Measurements from ENCODE around the gene ZNF700.
A peak's percentile ranks its signal among the peaks of the same experiment; 100 is the strongest.

ZNF700 gene

DNA sequence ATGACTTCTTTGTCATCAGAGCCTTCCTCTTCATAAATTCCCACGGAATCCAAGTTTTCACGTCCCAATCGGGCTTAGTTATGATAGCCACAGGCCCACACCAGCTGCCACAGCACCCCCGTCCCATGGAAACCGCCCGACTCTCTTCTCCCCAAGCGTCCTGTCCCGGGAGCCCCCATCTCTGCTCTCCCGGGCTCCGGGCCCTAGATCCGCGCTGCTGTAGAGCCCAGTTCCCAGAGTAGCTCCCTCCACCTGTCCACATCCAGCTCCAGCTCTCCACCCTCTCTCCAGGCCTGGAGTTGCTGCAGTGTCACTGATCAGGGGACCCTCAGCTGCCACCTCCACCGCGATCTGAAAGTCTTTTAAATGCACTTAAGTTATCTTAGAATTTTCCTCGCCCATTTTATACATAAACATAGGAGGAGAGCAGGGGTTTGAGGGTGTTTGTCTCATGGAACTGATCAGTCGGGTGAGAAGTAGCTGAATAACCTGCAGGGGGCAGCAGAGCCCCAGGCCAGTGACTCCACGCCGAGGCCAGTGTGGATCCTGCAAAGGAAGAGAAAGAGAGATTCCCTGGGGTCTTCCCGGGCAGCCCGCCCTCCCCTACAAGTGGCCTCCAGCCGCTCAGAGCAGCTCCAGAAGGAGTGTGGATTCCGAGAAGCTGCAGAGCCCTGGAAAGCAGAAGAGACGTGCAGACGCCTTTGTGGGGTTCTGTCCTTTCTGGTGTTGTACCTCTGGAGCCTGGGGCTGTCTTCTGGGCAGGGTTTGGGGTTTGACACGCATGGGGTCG lies 38.9 kb downstream of the ZNF700 start:
- no peak overlapping the region for H3K4me3 ChIP-seq (replicated peaks in 1 of 2; ENCODE audit: low read depth in 2 of 2, low read length in 2 of 2)
- peak; percentile 79 to 84 for DNase-seq (ENCODE audit: low read depth in 2 of 2)
- TF ChIP-seq, protein P1, sequence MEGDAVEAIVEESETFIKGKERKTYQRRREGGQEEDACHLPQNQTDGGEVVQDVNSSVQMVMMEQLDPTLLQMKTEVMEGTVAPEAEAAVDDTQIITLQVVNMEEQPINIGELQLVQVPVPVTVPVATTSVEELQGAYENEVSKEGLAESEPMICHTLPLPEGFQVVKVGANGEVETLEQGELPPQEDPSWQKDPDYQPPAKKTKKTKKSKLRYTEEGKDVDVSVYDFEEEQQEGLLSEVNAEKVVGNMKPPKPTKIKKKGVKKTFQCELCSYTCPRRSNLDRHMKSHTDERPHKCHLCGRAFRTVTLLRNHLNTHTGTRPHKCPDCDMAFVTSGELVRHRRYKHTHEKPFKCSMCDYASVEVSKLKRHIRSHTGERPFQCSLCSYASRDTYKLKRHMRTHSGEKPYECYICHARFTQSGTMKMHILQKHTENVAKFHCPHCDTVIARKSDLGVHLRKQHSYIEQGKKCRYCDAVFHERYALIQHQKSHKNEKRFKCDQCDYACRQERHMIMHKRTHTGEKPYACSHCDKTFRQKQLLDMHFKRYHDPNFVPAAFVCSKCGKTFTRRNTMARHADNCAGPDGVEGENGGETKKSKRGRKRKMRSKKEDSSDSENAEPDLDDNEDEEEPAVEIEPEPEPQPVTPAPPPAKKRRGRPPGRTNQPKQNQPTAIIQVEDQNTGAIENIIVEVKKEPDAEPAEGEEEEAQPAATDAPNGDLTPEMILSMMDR (IDR thresholded peaks at IDR 0.05; ENCODE audit: low read depth, low read length): peak; percentile 85

DNA sequence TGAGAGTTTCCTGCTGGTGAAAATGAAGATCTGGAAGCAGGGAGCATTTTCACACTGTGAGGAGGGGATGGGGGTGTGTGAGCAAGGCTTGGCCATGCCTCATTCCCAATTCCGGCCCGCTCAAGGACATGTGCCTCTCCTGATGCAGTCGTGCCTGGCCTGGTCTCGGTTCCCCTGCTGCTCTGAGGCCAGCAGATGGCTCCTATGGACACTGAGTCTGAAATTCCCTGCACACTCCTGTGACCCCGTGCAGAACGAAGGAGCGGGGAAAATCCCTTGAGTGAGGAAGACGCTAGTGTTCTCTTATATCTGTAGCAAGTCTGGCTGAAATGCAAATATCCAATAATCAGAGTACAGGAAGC lies 39.6 kb downstream of the ZNF700 start:
- TF ChIP-seq, protein P1 (IDR thresholded peaks at IDR 0.05; ENCODE audit: low read depth, low read length): peak; percentile 33
- peak overlapping the region; percentile 66 to 71 for H3K4me3 ChIP-seq (replicated peaks in 1 of 2; ENCODE audit: low read depth in 2 of 2, low read length in 2 of 2)
- no peak for DNase-seq (ENCODE audit: low read depth in 2 of 2)

DNA sequence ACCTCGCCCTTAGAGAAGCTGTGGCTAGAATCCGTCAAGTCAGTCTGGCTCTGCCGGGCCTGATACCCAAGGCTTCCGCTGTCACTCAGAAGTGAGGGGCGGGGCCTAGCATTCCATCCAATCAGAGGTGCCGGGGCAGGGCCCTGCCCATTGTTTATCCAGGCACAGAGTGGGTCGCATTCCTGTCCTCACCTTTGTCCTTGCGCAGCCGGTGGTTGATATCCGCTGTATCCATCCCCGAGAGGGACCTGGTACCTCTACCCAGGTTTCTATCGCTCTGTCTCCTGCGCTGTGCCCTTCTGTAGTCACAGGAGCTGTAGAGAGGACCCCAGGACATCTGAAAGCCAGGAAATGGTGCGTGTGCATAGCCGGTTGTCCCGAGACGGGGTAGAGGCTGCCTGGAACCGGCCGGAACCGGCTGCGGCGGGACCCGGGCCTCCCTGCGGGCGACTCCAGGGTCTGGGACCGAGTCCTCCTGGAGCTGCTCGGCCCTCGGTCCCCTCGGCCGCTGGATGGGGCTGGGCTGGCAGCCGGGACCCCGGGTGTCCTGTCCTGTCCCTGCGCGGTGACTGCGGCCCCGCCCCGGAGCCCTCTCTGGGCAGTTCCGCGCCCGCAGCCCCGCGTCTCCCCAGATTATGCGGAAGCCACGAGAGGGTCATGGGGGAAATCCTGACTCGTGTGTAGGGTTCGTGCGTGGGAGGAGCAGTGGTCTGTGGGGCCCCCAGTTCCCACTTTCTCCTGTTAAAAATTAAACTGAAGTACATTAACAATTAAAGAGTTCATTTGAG lies 40.1 kb downstream of the ZNF700 start, which contains the start of gene ZNF763:
ZNF763 (plus strand) TSS at position 183 of the 788 bp plus-strand sequence; CDS start at position 352, 169 bp downstream.
- TF ChIP-seq, protein P1 (IDR thresholded peaks at IDR 0.05; ENCODE audit: low read depth, low read length): no peak
- peak; percentile 81 to 87 for DNase-seq (ENCODE audit: low read depth in 2 of 2)
- H3K4me3 ChIP-seq (replicated peaks in 1 of 2; ENCODE audit: low read depth in 2 of 2, low read length in 2 of 2): peak within 1 kb of the TSS; percentile 66 to 71

DNA sequence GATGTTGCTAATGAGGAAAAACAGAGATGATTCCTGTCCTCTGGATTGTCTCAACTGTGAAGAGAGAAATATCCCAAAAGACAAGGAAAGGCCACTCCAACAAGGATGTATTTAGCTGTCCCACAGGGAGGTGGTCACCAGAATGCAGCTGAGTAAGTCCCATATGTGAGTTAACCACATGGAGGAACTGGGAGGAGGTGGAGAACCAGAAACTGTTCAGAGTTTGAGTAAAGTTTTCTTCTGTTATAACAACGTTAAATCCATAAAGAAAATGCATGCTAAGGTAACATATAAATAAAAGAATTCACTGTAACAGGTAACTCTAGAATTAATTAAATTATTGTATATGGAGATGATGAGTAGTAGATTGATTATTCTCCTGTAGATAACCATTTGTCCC lies 45.3 kb downstream of the ZNF700 start:
- TF ChIP-seq, protein P1 (IDR thresholded peaks at IDR 0.05; ENCODE audit: low read depth, low read length): no peak
- no peak for DNase-seq (ENCODE audit: low read depth in 2 of 2)
- H3K4me3 ChIP-seq (replicated peaks in 1 of 2; ENCODE audit: low read depth in 2 of 2, low read length in 2 of 2): no peak overlapping the region

DNA sequence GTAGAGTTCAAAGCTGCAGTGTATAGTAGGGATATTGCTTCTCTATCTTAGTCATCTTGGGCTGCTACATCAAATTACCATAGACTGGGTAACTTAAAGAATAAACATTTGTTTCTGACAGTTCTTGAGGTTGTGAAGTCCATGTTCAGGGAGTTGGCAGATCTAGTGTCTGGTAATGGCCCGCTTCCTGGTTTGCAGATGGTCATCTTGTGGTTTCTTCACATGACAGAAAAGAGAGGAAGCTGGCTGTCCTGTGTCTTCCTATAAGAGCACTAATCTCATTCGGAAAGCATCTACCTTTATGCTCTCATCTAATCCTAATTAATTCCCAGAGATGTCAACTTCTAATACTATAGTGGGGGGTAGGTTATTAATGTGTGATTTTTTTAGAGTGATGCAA lies 46.1 kb downstream of the ZNF700 start:
- H3K4me3 ChIP-seq (replicated peaks in 1 of 2; ENCODE audit: low read depth in 2 of 2, low read length in 2 of 2): no peak overlapping the region
- TF ChIP-seq, protein P1 (IDR thresholded peaks at IDR 0.05; ENCODE audit: low read depth, low read length): no peak
- DNase-seq (ENCODE audit: low read depth in 2 of 2): no peak

DNA sequence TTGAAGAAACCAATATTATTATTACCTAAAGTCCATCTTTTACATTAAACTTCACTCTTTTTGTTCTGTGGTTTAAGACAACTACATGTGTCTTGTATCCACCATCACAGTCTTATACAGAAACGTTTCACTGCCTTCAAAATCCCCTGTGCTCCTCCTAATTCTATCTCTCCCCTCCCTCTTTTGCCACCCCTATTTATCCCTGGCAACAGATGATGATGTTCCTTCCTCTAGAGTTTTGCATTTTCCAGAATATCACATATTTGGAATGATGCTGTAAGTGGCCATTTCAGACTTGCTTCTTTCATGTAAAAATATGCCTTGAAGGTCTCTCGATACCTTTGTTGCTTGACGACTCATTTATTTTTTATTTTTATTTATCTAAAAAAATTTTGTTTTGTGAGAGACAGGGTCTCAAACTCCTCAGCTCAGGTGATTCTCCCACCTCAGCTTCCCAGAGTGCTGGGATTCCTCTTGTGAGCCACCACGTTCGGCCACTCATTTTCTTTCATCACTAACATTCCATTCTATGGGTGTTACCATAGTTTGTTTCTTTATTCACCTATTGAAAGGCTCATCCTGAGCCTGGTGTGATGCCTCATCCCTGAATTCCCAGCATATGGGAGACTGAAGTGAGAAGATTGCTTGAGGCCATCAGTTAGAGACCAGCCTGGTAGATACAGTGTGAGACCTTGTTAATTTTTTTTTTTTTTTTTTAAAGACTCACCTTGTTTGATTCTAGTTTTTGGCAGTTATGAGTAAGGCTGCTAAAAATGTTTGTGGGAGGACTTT lies 48.3 kb downstream of the ZNF700 start:
- no peak overlapping the region for H3K4me3 ChIP-seq (replicated peaks in 1 of 2; ENCODE audit: low read depth in 2 of 2, low read length in 2 of 2)
- TF ChIP-seq, protein P1 (IDR thresholded peaks at IDR 0.05; ENCODE audit: low read depth, low read length): no peak
- no peak for DNase-seq (ENCODE audit: low read depth in 2 of 2)
